LNCAP (cell line): ENCODE results near the gene BLCAP.

Experiments used
- TF ChIP-seq, protein P1 (sequence below): fragments of 450-650 bp; IDR thresholded peaks from 2 replicates; pipeline ENCODE4 v1.5.1; 2017; ENCODE audit warnings: mild to moderate bottlenecking

BLCAP gene, protein sequence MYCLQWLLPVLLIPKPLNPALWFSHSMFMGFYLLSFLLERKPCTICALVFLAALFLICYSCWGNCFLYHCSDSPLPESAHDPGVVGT

DNA sequence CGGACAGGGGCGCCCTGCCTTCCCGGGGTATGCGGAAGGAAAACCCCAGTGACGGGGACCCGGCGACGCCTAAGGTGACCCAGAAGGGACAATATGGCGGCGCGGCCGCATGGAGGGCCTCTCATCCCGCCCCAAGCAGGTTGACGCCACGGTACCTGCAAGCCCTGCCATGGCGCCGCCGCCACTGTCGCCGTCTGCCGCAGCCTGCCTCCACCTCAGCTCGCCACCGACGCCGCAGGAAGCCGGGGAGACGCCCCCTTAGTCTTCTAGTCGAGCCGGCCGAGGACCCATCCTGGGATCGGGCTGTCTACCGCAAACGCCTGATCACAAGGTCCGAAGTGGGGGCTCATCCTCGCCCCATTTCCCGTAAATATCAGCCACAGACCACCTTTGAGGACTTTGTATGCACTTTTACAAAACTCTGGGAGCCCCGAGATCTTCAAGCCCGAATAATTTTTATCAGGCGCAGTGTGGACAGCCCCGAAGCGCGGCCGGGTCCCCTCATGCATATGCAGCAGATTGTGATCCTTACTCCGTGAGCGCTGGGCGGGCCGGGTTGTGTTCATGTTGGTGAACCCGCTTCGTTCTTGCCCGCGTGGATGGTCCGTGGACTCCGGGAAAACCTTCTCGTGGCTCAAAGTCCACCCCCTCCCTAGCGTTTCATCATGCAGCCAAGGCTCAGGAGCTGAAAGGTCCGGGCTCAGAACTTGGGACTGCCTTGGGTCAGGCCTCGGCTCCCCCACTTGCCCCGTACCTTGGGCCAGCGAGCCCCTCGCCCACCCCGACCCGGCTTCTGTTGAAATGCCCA is at the start of gene BLCAP:
BLCAP (minus strand) TSS at position 239 of the 808 bp plus-strand sequence. CDS start 8,702 bp downstream, outside the sequence.
- TF ChIP-seq, protein P1, sequence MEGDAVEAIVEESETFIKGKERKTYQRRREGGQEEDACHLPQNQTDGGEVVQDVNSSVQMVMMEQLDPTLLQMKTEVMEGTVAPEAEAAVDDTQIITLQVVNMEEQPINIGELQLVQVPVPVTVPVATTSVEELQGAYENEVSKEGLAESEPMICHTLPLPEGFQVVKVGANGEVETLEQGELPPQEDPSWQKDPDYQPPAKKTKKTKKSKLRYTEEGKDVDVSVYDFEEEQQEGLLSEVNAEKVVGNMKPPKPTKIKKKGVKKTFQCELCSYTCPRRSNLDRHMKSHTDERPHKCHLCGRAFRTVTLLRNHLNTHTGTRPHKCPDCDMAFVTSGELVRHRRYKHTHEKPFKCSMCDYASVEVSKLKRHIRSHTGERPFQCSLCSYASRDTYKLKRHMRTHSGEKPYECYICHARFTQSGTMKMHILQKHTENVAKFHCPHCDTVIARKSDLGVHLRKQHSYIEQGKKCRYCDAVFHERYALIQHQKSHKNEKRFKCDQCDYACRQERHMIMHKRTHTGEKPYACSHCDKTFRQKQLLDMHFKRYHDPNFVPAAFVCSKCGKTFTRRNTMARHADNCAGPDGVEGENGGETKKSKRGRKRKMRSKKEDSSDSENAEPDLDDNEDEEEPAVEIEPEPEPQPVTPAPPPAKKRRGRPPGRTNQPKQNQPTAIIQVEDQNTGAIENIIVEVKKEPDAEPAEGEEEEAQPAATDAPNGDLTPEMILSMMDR: no peak

DNA sequence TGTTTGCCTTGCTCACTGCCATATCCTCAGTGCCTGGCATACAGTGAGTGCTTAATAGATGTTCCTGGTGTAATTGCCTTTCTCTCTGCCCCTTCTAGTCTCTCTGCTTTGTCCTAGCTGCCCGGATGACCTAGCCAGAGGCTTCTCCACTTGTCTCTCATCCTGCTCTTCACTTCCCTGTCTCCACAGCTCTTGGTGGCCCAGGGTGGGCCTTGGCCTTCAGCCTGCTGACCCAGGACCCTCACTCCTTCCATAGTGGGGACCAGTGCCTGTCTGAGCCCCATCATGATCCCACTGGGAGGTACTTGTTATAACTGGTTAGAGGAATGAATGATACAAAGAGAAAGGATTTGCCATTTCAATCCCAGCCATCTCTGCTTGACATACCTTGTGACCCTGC is 49.2 kb upstream of the BLCAP start:
- TF ChIP-seq, protein P1: no peak

DNA sequence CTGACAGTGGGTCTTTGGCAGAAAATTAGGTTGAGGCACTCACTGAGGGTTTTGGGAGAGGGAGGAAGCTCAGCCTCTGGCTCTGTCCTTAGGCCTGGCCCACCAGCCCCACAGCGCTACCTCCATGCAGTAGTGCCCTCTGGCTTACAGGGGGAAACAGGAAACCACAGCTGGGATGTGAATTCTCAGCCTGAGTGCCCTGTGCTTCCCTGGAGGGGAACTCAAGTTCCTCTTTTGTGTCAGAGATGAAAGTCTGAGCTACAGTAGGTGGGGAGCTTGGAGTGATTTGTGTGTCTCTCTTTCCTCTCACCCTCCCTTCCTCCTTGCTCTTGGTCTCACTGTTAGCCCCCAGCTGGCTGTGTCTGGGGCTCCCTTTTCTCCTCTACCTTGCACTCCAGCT is 48.2 kb upstream of the BLCAP start:
- TF ChIP-seq, protein P1: no peak

DNA sequence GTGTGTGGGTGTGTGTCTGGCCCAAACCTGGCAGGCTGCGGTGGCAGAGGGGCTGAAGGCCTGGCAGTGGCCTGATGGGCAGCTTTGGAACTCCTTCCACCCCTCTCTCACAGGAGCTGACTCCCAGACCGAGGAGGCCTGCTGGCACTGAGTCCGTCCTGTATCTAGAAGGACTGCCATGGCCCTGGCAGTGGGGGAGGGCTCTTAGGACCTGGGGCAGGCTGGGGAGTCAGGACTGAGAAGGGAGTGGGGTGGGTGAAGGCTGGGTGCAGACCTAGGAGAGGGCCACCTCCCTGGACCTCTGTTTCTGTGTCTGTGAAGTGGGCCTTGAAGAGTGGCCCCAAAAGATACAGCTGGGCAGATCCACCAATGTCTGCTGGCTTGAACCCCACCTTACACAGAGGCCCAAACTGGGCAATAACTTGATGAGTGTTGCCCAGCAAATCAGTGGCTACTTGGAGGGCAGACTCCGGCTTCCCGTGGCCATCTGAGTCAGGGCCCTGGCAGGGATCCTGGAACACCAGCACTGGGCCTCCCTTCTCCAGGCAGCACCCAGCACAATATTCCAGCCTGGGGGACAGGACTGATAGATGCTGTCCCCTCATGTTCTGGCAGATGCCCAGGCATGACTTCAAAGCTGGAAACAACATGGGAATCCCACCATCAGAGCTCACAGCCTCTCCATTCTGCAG is 46.7 kb upstream of the BLCAP start:
- TF ChIP-seq, protein P1: no peak

DNA sequence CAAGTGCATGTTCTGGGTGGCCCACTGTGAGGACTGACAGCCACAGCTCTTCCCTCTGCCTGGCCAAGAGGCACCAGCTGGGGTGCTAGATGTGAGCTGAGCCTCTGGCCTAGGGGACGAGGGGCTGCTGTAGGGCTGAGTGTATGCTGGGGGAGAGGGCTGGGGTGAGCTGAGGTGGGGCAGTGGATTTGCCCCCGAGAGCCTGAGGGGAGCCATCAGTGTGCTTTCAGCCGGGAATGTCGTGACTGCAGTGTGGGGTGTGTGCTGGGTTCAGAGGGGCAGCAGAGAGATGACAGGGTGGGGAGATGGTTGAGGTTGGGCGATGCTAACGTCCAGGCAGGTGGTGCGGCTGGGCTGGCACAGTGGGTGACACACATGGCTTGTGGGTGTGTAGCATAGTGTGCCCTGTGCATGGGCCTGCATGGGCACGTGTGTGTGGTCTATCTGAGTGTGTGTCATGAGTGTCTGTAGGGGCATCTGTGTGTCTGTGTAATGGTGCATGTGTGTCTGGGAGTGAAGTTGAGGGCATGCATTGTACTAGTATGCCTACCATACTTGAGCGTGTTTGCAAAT is 46.0 kb upstream of the BLCAP start:
- TF ChIP-seq, protein P1: no peak

DNA sequence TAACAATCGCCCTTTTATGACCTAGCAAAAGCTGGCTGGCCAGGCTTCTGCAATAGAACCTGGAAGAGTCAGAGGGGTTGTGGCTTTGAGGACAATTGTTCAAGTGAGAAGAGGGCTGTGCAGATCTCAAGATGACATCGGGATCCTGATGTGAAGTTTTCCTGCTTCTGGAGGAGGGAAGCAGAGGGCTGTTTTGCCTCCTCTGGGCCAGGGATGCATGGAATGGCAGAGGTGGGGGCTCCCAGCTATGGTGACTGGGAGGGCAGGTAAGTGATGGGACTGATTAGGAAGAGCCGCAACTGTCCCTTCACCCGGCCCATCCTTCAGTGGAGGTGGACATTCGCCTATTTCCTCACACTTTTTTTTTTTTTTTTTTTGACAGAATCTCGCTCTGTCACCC is 43.4 kb upstream of the BLCAP start:
- TF ChIP-seq, protein P1: no peak

DNA sequence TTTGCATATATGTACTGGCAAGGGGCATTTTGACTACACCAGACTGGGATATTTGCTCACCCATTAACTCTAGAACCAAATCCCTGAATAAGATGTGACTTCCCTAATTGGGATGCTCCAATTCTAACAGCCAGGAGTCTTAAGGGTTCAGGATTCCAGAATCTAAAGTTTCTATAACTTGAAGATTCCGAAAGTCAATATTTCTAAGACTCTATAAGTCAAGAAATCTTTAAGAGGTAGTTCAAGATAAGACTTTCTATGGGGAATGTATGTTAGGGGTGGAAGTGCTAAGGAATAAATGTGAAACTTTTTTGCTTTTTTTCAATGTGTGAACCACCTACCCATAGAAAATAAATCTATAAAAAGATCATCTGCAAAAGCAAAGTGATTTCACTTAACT is 42.7 kb upstream of the BLCAP start:
- TF ChIP-seq, protein P1: no peak
